GM21528 (cell line): Measurements from ENCODE around the gene NENF.

ENCODE experiments used
- ATAC-seq: cut with Tn5 transposase; IDR thresholded peaks from one replicate; pipeline ENCODE4 v1.9.1; 2021; ENCODE audit warnings: mild to moderate bottlenecking, moderate library complexity; ENCODE audit not compliant: unreplicated experiment, low FRiP score

Gene NENF

DNA sequence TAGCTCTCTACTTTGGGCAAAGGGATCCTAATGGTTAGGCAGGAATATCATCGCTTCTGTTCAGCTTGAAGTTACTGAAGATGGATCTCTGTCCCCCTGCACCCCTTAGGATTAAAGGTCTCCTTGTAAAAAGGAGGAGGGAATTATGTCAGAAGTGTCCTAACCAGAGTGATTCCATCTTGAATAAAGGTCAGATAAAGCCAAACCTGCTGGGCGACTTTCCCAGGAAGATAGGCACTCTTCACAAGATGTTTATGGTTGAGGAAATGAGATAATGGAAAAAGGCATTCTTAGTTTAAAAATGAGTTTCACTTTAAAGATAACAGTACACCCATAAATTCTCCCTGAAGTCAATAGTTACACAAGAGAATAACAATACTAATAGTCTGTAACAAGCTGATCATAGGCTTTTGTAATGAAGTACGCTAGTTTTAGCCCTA is 1.7 kb upstream of the NENF start:
- no peak for ATAC-seq

DNA sequence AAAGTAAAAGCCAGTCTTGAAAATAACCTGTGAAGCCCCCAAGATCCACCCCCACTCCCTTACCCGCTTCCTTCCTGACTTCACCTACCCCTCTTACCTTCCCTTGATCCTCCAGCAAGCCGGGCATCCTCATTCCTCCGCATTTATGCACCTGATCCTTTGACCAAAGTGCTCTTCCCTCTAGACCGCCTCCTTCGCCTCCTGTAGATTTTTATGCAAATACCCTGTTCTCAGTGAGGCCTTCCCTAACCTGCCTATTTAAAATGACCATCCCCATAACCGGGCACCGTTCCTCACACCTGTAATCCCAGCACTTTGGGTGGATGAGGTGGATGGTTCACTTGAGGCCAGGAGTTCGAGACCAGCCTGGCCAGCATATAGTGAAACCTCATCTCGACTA is 1.1 kb upstream of the NENF start:
- ATAC-seq: no peak

DNA sequence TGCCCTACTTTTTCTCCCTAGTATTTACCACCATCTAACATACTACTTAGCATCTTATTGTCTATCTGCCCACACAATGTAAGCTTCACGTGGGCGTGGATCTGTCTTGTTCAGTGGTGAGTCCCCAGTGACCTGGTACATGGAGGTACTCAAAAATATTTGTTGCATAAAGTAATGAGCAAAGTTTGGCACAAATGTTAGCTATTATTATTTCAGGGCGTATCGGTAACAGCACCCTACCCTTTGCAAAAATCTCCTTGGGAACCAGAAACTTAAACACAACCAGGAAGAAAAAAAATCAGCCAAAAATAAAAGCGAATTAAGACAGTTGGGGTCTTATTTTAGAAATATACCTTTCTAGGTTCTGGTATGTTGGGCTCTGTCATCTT is 454 bp upstream of the NENF start:
- ATAC-seq: no peak

DNA sequence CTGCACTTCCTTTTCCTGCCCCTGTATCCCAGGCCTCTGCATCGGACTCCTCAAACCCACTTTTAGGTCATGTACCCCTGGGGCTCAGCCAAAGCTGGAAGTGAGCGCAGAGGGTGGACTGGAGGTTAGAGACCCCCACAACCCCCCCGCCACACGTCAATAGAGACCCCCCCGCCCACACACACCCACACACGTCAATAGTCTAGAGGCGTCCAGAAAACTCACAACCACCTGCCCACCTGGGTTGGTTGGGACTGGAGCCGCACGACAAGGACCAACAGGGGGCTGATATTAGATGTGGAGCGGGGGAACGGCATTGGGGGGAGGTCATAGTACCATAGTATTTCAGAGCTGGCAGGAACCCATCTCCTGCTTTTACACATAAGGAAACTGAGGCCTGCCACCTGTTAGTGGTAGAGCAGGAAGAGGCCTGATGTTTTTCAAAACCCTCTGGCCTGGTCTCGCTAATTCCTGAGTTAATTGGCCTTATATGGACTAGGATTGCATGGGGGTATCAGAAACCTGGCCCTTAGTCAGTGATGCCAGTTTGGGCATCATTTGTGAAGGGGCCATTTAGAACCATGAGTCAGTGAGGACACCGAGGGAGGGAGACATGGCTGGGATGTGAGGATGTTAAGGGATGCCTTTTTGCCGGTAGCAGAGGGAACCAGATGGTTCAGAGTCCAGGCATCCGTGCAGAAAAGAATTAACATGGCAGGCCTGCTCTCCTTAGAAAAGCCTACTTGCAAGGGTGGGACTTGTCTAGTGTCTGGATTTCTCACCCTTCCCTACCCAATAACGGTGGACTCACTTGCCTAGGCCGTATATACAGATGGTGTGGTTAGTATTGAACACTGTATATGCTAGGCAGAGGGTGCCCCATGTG is 1.1 kb downstream of the NENF start:
- ATAC-seq: no peak

DNA sequence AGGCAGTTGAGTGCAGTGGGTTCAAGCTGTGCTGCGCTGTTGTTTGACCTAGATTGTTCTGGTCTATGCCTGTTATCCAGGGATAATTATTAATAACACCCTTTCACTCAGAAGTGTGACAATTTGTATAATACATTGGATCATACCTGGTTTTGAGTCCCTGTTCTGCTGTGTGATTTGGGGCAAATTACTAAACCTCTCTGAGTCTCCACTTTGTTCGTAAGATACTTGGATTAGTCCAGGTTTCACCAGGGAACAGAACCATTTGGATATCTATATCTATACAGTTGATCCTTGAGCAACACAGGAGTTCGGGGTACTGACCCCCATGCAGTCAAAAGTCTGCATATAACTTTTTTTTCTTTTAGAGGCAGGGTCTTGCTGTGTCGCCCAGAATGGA is 2.3 kb downstream of the NENF start:
- no peak for ATAC-seq

DNA sequence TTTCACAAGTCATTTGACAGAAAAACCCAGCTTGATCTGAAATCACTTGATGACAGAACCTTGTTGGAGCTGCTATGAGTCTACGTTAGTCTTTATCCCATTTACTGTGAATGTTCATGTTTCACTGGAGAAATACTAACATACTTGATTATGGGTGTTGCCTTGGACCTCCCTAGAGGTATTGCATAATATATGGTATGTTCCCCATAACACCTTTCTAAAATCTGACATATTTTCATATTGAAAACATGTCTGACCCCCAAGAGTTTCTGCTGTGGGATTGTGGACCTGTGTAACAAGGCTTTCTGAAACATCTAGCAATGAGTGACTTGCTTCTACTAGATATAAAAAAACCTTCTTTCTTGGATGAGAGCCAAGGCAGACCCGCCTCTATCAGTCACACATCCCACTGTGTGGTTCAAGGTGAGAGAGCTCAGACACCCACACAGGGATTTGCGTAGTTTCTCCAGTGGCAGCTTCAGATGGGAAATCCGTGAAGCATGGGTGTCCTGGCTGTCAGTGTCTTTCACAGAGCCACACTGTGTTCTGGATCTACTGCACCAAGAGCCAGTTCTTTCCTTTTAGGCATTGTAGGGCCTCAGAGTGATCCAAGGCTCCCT is 4.6 kb downstream of the NENF start:
- no peak for ATAC-seq

DNA sequence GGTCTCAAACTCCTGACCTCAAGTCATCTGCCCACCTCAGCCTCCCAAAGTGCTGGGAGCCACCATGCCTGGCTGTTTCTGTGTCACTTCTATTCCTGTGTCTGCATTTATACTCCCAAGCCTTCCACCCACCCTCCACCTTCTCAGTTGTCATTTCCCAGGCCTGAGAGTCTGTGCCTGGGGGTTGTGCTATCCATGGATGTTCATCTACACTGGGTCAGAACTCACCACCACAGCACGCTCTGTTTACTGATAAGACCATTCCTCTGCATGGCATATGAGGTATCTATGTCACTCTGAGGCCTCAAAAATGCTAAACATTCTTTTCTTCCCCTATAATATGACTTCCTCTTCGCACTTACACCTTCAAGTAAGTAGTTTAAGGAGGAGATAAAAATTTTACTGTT is 6.1 kb downstream of the NENF start:
- no peak for ATAC-seq

DNA sequence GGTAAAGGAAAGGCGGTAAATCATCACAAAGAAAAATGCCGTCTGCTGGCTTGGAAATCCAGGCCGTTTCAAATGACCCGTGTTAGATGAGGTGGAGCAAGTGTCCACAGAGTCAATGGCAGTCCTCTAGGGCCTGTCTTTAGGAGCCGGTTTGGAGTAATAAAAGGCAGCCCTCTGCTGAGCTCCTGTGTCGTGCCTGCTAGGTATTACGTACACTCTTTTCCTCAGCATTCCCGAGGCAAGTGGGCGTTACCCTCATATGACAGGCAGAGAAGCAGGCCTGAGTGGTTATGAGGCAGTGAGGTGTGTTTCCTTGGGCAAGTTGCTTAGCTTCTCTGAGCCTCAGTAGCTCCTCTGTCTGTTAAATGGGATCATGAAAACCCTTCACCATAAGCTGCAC is 7.7 kb downstream of the NENF start:
- ATAC-seq: no peak

DNA sequence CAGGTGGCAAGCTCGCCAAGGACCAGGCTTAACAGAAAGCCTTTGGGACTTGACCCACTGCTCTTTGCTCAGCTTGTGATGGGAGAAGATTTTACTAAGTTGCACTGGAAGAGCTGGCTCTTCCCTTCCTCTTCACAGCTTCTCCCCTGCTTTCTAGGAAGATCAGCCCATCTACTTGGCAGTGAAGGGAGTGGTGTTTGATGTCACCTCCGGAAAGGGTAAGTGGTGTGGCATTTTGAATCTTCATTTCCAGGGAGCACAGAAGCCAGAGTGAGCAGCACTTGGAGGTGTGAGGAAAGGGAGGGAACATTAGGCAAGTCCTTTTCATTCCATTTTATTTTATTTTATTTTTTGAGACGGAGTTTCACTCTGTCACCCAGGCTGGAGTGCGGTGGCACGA is 9.7 kb downstream of the NENF start:
- ATAC-seq: no peak

DNA sequence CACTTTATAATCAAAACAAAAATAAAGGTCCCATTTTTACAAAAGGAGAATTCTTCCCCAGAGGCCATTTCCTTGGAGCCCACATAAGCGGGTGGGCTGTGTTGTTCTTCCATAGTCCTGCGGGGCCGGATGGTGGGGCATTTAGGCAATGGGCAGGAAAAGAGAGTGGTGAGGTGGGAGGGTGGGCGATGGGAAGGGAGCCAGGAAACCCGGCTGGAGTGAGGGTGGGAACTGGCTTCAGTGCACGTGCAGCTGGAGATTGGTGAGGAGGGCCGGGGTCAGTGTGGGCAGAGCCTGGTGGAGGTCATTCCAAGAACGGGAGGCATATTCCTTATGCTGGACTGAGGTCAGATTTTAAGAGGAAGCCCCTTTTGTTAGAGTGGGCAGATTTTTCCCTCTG is 13.6 kb downstream of the NENF start:
- ATAC-seq: no peak

DNA sequence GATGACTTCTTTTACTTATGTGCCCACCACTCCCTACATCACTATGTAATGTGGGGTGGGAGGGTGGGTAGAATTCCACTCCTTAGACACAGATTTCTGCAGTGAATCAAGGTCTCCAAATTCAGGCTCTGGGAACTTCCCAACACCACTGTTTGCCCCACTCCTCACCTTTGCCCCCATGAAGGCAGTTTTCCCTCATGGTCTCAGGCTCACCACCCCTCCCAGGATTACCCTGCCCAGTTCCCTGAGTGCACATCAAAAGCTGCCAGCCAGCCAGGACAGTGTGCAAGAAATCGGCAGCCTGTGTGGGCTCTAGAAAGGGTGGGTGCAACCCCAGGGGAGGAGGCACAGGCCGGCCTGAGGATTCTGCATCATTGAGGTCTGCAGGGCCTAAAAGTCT is 14.8 kb downstream of the NENF start:
- no peak for ATAC-seq

DNA sequence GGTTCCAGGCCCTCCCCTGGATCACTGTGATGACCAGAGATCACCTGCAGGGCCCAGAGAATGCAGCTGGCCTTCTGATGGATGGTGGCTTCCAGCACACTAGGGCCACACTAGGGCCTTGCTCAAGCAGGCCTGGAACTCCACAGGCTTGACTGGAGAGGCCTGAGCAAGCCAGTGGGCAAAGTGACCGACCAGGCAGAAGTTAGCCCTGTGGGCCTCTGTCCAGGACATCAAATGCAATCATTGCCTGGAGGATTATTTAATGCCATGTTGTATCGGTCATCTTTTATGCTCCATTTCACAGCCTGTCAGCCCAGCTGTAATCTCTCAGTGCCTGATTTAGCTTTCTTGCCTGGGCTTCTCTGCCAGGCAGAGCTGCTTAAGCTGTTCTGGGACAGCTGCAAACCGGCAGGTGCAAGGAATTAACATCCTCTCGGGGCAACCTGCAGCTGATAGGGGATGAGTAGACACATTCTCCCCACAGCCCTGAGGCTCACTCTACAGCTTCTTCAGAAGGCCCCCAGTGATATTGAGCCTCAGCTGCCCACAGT is 17.7 kb downstream of the NENF start:
- no peak for ATAC-seq

DNA sequence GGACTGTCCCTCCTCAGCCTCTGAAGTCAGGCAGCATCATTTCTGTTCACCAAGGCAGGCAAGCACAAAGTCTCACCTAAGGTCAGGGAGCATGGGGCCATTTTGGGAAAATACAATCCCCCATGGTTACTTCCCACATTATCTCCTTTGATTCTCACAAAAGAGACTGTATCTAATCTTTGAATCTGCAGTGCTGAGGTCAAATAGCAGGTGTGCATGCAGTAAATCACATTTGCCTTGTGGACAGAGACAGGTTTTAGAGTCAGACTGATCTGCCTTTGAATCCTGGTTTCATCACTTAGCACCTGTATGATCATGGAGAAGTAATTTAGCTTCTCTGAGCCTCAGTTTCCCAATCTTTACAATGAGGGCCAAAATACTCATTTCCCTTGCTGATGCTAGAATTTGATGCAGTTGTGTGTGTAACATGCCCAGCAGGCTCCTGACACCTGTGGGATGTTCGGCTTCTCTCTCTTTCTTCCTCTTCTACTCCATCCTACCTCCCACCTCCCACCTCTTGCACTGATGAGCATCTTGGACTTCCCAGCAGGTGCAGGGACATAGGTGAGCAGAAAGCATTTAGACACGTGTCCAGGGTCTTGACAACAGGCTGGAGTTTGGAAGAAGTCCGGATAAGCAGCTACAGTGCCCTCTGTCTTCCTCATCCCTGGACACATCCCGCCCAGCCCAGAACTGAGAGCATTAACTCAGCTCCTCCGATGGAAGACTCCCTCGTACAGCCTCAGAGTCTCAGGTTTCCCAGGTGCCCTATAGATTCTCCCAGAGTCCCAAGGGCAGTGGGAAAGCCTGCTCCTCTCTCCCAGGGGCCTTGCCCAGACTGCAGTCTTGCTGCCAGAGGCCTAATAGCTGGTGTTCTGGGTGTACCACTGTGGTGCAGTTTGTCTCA is 18.9 kb downstream of the NENF start:
- no peak for ATAC-seq

DNA sequence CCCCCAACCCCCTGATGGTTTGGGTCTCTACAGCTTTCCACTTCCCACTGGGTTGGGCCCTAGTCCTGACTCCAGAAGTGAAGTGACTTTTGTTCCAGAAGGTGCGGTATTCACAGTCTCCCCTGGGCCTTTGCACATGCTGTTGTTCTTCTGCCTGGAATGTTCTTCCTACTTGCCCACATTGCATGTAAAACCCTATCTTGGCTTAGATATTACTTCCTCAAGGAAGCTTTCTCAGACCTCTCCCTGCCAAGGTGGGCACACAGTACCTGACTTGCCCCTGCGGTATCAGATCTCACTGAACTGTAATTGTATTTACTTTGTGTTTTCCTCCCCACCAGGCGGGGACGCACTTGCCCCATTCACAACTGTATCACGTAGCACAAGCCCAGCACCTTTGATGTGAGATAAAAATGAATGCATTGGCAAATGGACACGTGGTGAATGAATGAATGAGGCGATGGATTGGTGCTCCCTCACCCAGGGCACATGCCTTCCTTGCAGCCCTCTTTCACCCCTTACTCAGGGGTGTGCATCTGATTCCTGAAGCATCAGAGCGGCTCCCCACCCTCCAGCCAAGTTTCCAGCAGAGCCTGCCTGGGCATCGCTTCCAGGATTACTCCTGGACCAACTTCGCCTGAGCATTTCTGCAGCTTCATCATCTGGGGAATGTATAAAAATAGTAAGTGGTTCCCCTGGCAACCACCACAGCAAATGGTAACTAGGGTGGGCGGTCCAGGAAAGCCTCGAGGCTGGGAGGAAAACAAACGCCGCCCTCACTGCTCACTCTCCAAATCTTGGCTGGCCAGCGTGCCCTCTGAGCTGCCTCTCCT is 19.8 kb downstream of the NENF start:
- ATAC-seq: no peak

DNA sequence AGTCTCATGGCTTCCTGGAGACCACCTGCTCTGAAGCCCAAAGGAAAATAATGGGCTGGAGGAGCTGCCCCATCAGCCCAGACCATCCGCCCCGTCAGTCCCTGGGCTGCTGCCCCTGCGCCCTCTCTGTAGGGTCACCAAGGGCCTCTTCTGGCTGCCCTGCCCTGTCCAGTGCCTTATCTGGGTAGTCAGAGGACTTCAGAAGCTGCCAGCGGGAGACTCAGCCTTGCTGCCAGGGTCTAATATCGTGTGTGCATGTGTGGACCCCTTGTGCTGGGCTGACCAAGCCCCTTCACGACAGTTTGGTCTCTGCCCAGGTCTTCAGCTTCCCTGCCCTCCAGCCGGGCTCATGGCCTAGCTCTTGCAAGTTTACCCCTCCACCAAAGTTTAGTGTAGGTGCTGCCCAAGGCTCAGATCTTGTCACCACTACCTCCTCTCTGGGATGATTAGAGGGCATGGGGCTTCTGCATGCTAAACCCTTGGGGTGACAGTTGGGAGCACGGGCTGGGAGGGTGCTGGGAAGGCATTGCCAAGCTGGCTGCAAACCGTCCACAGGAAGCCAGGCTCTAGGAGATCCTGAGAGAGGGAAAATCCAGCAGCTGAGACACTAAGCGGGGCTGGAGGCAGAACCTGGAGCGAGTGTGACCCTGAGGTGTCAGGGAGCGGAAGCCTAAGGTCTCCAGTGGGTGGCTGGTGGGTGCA is 20.6 kb downstream of the NENF start:
- no peak for ATAC-seq

DNA sequence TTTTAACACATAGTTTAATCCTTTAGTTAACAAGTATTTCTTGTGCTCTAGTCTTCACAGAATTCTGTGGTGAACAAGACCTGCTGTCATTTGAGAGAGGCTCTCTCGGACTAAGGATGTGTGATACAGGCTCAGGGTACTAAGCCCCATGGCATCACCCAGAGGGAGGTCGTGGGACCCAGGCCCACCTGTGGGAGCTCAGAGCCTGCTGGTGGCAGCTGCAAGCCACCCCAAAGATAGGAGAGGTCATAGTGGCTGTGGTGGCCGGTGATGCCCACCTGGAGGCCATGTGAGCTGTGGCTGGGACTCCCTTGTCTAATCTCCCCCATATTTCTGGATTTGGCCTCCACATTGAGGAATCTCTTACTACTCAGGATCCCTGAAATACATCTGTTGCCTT is 22.0 kb downstream of the NENF start:
- ATAC-seq: no peak

DNA sequence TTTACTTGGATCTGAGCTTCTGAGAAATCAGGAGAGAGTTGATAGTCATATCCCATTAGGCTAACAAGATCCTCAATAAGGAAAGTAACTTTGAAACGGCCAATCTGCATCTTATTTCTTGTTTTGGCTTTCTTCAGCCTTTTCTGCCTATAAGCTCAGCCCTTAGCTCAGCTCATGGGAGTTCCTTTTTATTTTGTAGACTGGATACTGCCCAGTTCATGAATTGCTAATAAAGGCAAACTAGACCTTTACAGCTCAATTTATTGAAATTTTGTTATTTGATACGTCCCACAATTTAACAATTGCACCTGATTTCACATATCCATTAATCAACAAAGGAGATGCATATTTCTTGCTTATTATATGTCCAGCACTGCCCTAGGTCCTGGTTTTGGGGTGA is 22.7 kb downstream of the NENF start:
- ATAC-seq: no peak

DNA sequence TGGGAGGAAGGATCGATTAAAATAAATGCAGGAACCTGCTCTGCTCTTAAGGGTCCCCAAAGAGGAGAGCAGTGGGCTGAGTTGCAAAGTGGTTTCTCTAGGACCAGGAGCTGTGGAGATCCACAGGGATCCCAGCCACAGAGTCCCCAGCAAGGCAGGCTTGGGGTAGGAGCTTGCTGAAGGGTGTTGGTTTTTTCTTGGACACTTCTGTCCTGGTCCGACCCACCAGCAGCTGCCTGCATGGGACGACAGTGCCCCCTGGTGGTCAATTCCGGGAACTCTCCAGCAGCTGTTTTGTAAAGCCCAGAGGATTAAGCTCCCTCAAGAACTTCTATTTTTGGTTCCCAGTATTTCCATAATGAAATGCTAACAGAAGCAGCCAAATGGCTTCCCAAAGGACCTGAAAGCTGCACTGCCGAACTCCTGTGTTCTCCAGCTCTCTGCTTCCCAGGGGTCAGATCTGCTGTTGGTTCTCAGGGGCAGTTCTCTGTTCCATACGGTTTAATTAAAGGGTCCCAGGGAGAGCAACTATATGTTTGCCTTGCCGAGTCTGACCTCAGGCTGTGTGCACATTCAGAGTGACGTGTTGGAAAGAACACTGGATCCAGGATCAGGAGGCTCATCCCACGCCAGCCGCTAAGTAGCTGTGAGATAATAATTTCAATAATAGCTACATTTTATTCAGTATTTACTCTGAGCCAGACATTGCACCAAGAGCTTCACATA is 23.2 kb downstream of the NENF start:
- no peak for ATAC-seq
